ENCODE results near the gene KIF16B. TPM values are rescaled to one million over a fixed set of nuclear protein-coding genes. Genes with fewer than 3 reads are reported as not detected.

Gene KIF16B
- total RNA-seq, 2 experiments from 2014 or later = 5.5 to 5.8 TPM

GRCh38 chr20:16385891-16386290 lies 187.4 kb downstream of the KIF16B start:
- no peaks in the 10 kb centered on the region for H3K27me3 Mint-ChIP-seq
- ATAC-seq (ENCODE audit: low read depth) (no peak), DNase-seq (no peak)
- no peak overlapping the region for H3K27ac Mint-ChIP-seq
- H3K9me3 Mint-ChIP-seq = no peaks in the 10 kb centered on the region
- H3K4me1 Mint-ChIP-seq = no peaks in the 10 kb centered on the region
- H3K4me3 Mint-ChIP-seq = no peak overlapping the region
- POLR2A ChIA-PET = no interaction called here
- H3K36me3 Mint-ChIP-seq = no peaks in the 10 kb centered on the region

DNA sequence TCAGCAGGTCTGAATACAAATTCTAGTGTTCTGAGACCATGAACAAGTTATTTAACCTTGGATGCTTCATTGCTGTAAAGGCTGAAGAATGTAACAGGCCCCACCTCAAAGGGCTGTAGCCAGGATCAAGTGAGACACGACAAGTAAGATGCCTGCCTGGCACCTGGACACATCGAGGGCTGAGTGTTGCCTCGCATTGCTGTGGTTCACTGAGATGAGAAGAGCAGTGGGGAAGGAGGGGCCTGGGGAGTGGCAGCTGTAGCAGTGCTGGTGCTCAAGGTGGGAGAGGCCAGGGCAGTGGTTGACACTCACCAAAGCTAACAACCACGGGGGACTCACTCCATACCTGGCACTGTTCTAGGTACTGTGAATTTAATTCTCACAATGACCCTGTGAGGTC lies 187.8 kb downstream of the KIF16B start:
- Mint-ChIP-seq H3K36me3 (no peaks in the 10 kb centered on the region), H3K9me3 (no peaks in the 10 kb centered on the region), H3K4me3 (no peak overlapping the region), H3K27ac (no peak overlapping the region), H3K27me3 (no peaks in the 10 kb centered on the region), H3K4me1 (no peaks in the 10 kb centered on the region)
- ATAC-seq (ENCODE audit: low read depth) (no peak), DNase-seq (no peak)
- POLR2A ChIA-PET = no interaction called here

DNA sequence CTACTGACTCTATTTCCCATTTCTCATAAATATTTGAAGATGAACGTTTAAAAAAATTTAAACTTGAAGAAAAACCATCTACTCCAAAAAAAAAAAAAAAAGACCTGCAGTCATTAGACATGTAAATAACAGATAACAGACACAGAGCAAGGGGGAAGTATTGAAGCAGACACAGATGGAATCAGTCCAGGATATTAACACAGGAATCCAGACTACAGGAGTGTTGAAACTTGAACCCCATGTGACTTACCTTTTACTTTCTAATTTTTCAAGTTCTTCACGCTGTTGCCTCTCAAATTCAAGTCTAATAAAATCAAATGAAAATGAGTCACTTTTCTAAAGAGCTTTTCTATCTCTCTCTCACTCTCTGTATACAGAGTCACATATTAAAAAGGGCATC lies 191.8 kb downstream of the KIF16B start:
- POLR2A ChIA-PET = no interaction called here
- Mint-ChIP-seq H3K27ac (no peak overlapping the region), H3K27me3 (no peaks in the 10 kb centered on the region), H3K4me3 (no peak overlapping the region), H3K36me3 (no peaks in the 10 kb centered on the region), H3K9me3 (no peaks in the 10 kb centered on the region), H3K4me1 (no peaks in the 10 kb centered on the region)
- DNase-seq (no peak), ATAC-seq (ENCODE audit: low read depth) (no peak)

- H3K27me3 Mint-ChIP-seq = no peaks in the 10 kb centered on the region
- no peaks in the 10 kb centered on the region for H3K4me1 Mint-ChIP-seq
- DNase-seq (no peak), ATAC-seq (ENCODE audit: low read depth) (no peak)
- no peaks in the 10 kb centered on the region for H3K9me3 Mint-ChIP-seq
- H3K27ac Mint-ChIP-seq = no peak overlapping the region
- POLR2A ChIA-PET = no interaction called here
- no peak overlapping the region for H3K4me3 Mint-ChIP-seq
- H3K36me3 Mint-ChIP-seq = peaks cover 2% of the 10 kb centered on the region
Measured at GRCh38 chr20:16378712-16379370, 194.4 kb downstream of the KIF16B start.

DNA sequence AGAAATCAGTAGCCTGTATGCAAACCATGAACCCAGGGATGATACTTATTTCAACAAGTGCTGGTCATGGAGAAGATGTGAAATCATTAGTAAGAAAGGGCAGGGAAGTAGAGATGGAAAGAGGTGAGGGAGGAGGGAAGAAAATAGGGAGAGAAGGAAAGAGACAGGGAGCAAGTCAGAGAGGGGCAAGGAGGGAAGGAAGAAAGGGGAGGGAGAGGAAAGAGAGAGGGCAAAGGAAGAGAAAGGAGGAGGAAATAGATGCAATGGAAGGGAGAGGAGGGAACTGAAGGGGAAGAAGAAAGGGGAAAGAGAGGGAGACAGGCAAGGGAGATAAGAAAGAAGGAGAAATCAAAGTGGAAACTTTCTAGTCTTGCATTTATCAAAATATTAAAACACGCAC lies 195.1 kb downstream of the KIF16B start:
- no peak for ATAC-seq (ENCODE audit: low read depth)
- Mint-ChIP-seq H3K36me3 (peaks cover 2% of the 10 kb centered on the region), H3K4me3 (no peak overlapping the region), H3K4me1 (no peaks in the 10 kb centered on the region), H3K9me3 (no peaks in the 10 kb centered on the region), H3K27ac (no peak overlapping the region), H3K27me3 (no peaks in the 10 kb centered on the region)
- DNase-seq = no peak
- POLR2A ChIA-PET = no interaction called here

DNA sequence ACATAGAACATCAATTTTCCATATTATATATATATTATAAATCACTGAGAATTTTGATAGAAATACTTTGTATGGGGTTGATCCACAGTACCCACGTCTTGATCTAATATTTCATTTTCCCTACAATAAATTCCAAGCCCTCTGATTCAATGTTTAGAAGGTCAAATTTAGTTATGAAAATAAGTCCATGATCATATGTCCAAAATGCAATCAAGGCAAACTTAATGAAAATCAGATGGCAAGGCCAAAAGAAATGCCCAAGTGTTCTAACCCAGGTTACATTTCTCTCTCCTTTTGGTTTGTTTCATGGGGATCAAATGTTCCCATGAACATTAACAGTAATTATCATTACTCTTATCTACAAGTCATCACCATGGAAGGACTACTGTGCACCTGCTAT lies 203.8 kb downstream of the KIF16B start:
- Mint-ChIP-seq H3K4me3 (no peak overlapping the region), H3K27ac (no peak overlapping the region), H3K9me3 (no peaks in the 10 kb centered on the region), H3K27me3 (no peaks in the 10 kb centered on the region), H3K36me3 (no peaks in the 10 kb centered on the region), H3K4me1 (no peaks in the 10 kb centered on the region)
- ATAC-seq (ENCODE audit: low read depth) (no peak), DNase-seq (no peak)
- POLR2A ChIA-PET = no interaction called here

DNA sequence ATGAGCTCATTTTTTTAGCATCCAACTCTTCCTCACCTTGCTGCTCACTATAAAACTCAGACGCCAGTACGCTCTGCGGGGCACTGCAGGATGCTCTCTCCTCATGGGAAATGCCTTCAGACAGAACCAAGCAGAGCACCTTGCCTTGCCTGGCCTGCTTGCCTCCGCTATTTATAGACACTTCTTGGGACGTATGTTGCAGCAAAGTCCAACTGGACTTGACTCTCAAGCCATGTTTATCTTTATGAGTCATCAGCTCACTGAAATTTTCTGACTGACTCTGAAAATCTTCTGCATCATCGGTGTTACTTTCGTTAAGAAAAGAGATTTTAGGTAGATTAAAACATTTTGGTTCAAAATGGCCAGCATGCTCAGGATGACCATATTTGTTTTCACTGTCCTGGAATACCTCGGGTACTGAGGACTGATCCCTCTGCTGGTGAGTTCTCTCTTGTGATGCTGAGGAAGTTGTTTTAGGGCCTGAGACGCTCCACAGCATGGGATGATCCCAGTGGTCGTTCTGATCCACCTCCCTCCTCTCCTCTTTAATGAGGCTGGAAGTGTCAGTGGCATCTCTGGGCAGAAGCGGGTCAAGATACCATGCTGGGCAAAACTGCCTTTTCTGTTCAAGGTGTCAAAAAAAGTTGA lies 204.5 kb downstream of the KIF16B start:
- no peak overlapping the region for H3K27ac Mint-ChIP-seq
- no peak for DNase-seq
- no peak overlapping the region for H3K4me3 Mint-ChIP-seq
- no peaks in the 10 kb centered on the region for H3K4me1 Mint-ChIP-seq
- H3K27me3 Mint-ChIP-seq = no peaks in the 10 kb centered on the region
- ATAC-seq (ENCODE audit: low read depth) = no peak
- POLR2A ChIA-PET = no interaction called here
- H3K36me3 Mint-ChIP-seq = no peaks in the 10 kb centered on the region
- H3K9me3 Mint-ChIP-seq = no peaks in the 10 kb centered on the region

DNA sequence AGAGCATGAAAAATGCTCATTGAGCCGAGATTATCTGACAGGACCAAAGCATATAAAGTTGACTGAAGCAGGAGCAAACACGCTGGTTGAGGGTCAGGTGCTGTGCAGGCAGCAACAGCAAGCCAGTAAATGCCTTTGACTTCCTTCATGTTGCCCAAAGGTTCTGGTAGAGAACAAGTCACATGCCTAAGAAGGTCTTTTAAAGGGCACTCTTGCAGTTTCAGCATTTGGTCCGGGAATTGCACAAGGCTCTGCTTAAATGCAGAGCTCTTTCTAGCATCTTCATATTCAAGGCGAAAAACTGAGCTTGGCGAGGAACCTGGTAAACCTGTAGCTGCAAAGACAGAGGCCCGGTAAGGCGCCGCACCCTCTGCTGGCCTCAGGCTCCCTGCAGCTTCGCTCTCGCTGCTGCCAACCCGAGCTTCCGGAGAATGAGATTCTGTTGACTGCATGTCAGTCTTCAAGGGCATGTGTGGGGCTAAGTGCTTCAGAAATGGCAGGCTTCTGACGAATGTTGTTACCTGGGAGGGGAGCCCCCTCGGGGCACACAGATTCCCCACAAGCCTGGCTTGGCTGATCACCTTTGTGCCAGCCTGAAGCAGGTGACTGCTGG lies 205.2 kb downstream of the KIF16B start:
- POLR2A ChIA-PET = no interaction called here
- ATAC-seq (ENCODE audit: low read depth) (no peak), DNase-seq (no peak)
- Mint-ChIP-seq H3K9me3 (no peaks in the 10 kb centered on the region), H3K36me3 (no peaks in the 10 kb centered on the region), H3K4me3 (no peak overlapping the region), H3K27me3 (no peaks in the 10 kb centered on the region), H3K27ac (no peak overlapping the region), H3K4me1 (no peaks in the 10 kb centered on the region)

GRCh38 chr20:16366529-16366928 lies 206.7 kb downstream of the KIF16B start:
- no peaks in the 10 kb centered on the region for H3K4me1 Mint-ChIP-seq
- H3K4me3 Mint-ChIP-seq = no peak overlapping the region
- no peaks in the 10 kb centered on the region for H3K27me3 Mint-ChIP-seq
- no peak for ATAC-seq (ENCODE audit: low read depth)
- H3K27ac Mint-ChIP-seq = no peak overlapping the region
- DNase-seq = no peak
- POLR2A ChIA-PET = no interaction called here
- H3K36me3 Mint-ChIP-seq = no peaks in the 10 kb centered on the region
- no peaks in the 10 kb centered on the region for H3K9me3 Mint-ChIP-seq

GRCh38 chr20:16364320-16364687 lies 208.9 kb downstream of the KIF16B start:
- POLR2A ChIA-PET = no interaction called here
- no peaks in the 10 kb centered on the region for H3K36me3 Mint-ChIP-seq
- no peak overlapping the region for H3K27ac Mint-ChIP-seq
- no peak overlapping the region for H3K4me3 Mint-ChIP-seq
- DNase-seq (no peak), ATAC-seq (ENCODE audit: low read depth) (no peak)
- no peaks in the 10 kb centered on the region for H3K4me1 Mint-ChIP-seq
- H3K27me3 Mint-ChIP-seq = no peaks in the 10 kb centered on the region
- H3K9me3 Mint-ChIP-seq = no peaks in the 10 kb centered on the region

GRCh38 chr20:16363506-16364319 lies 209.5 kb downstream of the KIF16B start:
- H3K27me3 Mint-ChIP-seq = no peaks in the 10 kb centered on the region
- ATAC-seq (ENCODE audit: low read depth) (no peak), DNase-seq (no peak)
- H3K4me1 Mint-ChIP-seq = no peaks in the 10 kb centered on the region
- H3K27ac Mint-ChIP-seq = no peak overlapping the region
- POLR2A ChIA-PET = no interaction called here
- no peaks in the 10 kb centered on the region for H3K36me3 Mint-ChIP-seq
- no peak overlapping the region for H3K4me3 Mint-ChIP-seq
- no peaks in the 10 kb centered on the region for H3K9me3 Mint-ChIP-seq

DNA sequence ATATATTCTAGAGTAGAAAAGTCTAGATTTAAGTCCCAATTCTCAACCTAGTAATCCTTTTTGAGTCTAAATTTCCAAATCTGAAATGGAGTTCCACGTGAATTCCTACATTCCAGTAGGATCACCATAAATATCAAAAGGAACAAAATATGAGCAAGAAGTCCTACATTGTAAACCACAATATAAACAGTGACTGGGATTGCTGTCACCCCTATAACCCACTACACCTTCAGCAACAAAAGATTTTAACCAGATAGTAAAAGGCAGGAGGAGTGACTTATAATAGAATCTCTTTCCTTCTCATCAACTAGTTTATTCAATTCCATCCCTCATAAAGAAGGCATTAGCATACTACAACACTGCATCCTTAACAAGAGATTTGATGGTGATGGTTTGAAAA lies 210.6 kb downstream of the KIF16B start:
- no peaks in the 10 kb centered on the region for H3K36me3 Mint-ChIP-seq

GRCh38 chr20:16360668-16361067 lies 212.6 kb downstream of the KIF16B start:
- no peaks in the 10 kb centered on the region for H3K36me3 Mint-ChIP-seq
- no peak overlapping the region for H3K27ac Mint-ChIP-seq
- no peak overlapping the region for H3K4me3 Mint-ChIP-seq
- POLR2A ChIA-PET = no interaction called here
- DNase-seq = no peak
- ATAC-seq (ENCODE audit: low read depth) = no peak
- H3K9me3 Mint-ChIP-seq = no peaks in the 10 kb centered on the region
- H3K27me3 Mint-ChIP-seq = no peaks in the 10 kb centered on the region
- no peaks in the 10 kb centered on the region for H3K4me1 Mint-ChIP-seq

More for the DNA sequence above, 210.6 kb downstream of the KIF16B start:
- Mint-ChIP-seq H3K27me3 (no peaks in the 10 kb centered on the region), H3K4me3 (no peak overlapping the region), H3K27ac (no peak overlapping the region), H3K9me3 (no peaks in the 10 kb centered on the region), H3K4me1 (no peaks in the 10 kb centered on the region)
- ATAC-seq (ENCODE audit: low read depth) = no peak
- POLR2A ChIA-PET = no interaction called here
- no peak for DNase-seq

GRCh38 chr20:16353417-16353781 lies 219.8 kb downstream of the KIF16B start:
- no peak for DNase-seq
- H3K4me1 Mint-ChIP-seq = no peaks in the 10 kb centered on the region
- POLR2A ChIA-PET = no interaction called here
- H3K4me3 Mint-ChIP-seq = no peak overlapping the region
- H3K27me3 Mint-ChIP-seq = no peaks in the 10 kb centered on the region
- ATAC-seq (ENCODE audit: low read depth) = no peak
- no peaks in the 10 kb centered on the region for H3K9me3 Mint-ChIP-seq
- no peaks in the 10 kb centered on the region for H3K36me3 Mint-ChIP-seq
- H3K27ac Mint-ChIP-seq = no peak overlapping the region

All from activated naive CD8-positive, alpha-beta T cell treated with anti-CD3 and anti-CD28 coated beads, Interleukin-2, amount 10 ng/mL, durations not matched to agents 7 days and 5 days (primary cell).